K562 (cell line): ENCODE results near the gene ZNF354B. TPM values are rescaled to one million over a fixed set of nuclear protein-coding genes. Genes with fewer than 3 reads are reported as not detected.
A peak's percentile ranks its signal among the peaks of the same experiment; 100 is the strongest.

ENCODE experiments used
- BHLHE40 ChIP-seq: IDR thresholded peaks from 2 replicates; pipeline ENCODE4 v1.6.1; 2011; ENCODE audit warnings: low read length, improper control_type of control experiment
- CC2D1A ChIP-seq: fragments of 450-650 bp; IDR thresholded peaks from 2 replicates; pipeline ENCODE4 v1.6.1; 2017; ENCODE audit warnings: mild to moderate bottlenecking
- CREM ChIP-seq: IDR thresholded peaks from 2 replicates; pipeline ENCODE4 v1.6.1; 2014; ENCODE audit warnings: antibody characterized with exemption, low read depth
- CSDE1 ChIP-seq, 2 experiments: fragments of 450-650 bp; IDR thresholded peaks; 2 replicates each; pipeline ENCODE4 v1.6.1; 2016; ENCODE audit warnings: mild to moderate bottlenecking in 1 of 2
- CTBP1 ChIP-seq: fragments of 450-650 bp; IDR thresholded peaks from 2 replicates; pipeline ENCODE4 v1.6.1; 2016; ENCODE audit warnings: borderline replicate concordance
- E2F6 ChIP-seq, 2 experiments: IDR thresholded peaks; 2 replicates each; pipeline ENCODE4 v1.6.1; 2011; ENCODE audit warnings: borderline replicate concordance in 1 of 2, control low read depth in 1 of 2, low read depth in 1 of 2, low read length in 1 of 2, mild to moderate bottlenecking in 1 of 2, mixed read lengths in 1 of 2, moderate library complexity in 1 of 2; ENCODE audit not compliant: insufficient read depth in 1 of 2, insufficient read length in 1 of 2, poor library complexity in 1 of 2, severe bottlenecking in 1 of 2; ENCODE audit errors: extremely low read depth in 1 of 2
- ELF2 ChIP-seq: fragments of 250-450 bp; sonication (Bioruptor Pico); IDR thresholded peaks from 2 replicates; pipeline ENCODE4 v1.5.0; 2021; ENCODE audit warnings: mild to moderate bottlenecking
- HDAC2 ChIP-seq: fragments of 450-650 bp; IDR thresholded peaks from 2 replicates; pipeline ENCODE4 v1.6.1; 2016; ENCODE audit warnings: mild to moderate bottlenecking
- KAT7 ChIP-seq: sonication (generic); formaldehyde crosslinking; IDR thresholded peaks from 2 replicates; pipeline ENCODE4 v1.8.0; 2022; ENCODE audit warnings: missing genetic modification reagents, mild to moderate bottlenecking, borderline replicate concordance
- MBD2 ChIP-seq: sonication (generic); IDR thresholded peaks from 2 replicates; pipeline ENCODE4 v1.6.1; 2016; ENCODE audit warnings: low read depth, borderline replicate concordance
- MCM2 ChIP-seq: fragments of 450-650 bp; IDR thresholded peaks from 2 replicates; pipeline ENCODE4 v1.6.1; 2017; ENCODE audit warnings: low read depth, mild to moderate bottlenecking
- MIER1 ChIP-seq: fragments of 450-650 bp; IDR thresholded peaks from 2 replicates; pipeline ENCODE4 v1.6.1; 2016; ENCODE audit warnings: antibody characterized with exemption, mild to moderate bottlenecking, low read depth
- MTA1 ChIP-seq: fragments of 450-650 bp; IDR thresholded peaks from 2 replicates; pipeline ENCODE4 v1.6.1; 2017; ENCODE audit warnings: borderline replicate concordance
- NRF1 ChIP-seq, 2 experiments: fragments of 450-650 bp; IDR thresholded peaks in 1 of 2; conservative IDR thresholded peaks in 1 of 2; 2 replicates each; pipeline ENCODE4 v1.6.1; 2014; ENCODE audit warnings: mild to moderate bottlenecking in 2 of 2
- POLR2B ChIP-seq: fragments of 450-650 bp; IDR thresholded peaks from 2 replicates; pipeline ENCODE4 v1.6.1; 2018; ENCODE audit warnings: low read depth; ENCODE audit not compliant: partially characterized antibody
- POU5F1 ChIP-seq: fragments of 150-350 bp; IDR thresholded peaks from 2 replicates; pipeline ENCODE4 v1.6.1; 2014; ENCODE audit warnings: borderline replicate concordance, low read length, low read depth, mild to moderate bottlenecking; ENCODE audit not compliant: partially characterized antibody
- STAT5A ChIP-seq: IDR thresholded peaks from 2 replicates; pipeline ENCODE4 v1.6.1; 2012; ENCODE audit warnings: low read length, inconsistent platforms, borderline replicate concordance
- TEAD1 ChIP-seq, 2 experiments: fragments of 450-650 bp in 1 of 2; sonication (generic) in 1 of 2; formaldehyde crosslinking; IDR thresholded peaks; 2 replicates each; pipeline versions ENCODE4 v1.4.0 to v1.8.0; 2020 to 2022; ENCODE audit warnings: mild to moderate bottlenecking in 2 of 2, missing genetic modification reagents in 1 of 2
- ZBTB2 ChIP-seq: fragments of 450-650 bp; IDR thresholded peaks from 2 replicates; pipeline ENCODE4 v1.6.1; 2016; ENCODE audit warnings: antibody characterized with exemption
- ZNF24 ChIP-seq: fragments of 450-650 bp; IDR thresholded peaks from 2 replicates; pipeline ENCODE4 v1.6.1; 2016
- ZNF274 ChIP-seq: IDR thresholded peaks from 2 replicates; pipeline ENCODE4 v1.6.1; 2011; ENCODE audit warnings: low read depth, mild to moderate bottlenecking, low read length, moderate library complexity, borderline replicate concordance
- polyA plus RNA-seq, 8 experiments: library from polyadenylated mRNA; depleted of rRNA in 4 of 8; stranded (reverse) in 5 of 8; unstranded in 3 of 8; fragments of >200 nt; fragmentation: Nextera tagmentation in 2 of 8; fragmentation: Illumina TruSeq in 1 of 8; extraction: Ambion mirVana in 2 of 8; extraction: Trizol in 1 of 8; gene quantifications; 2 replicates each; pipeline versions ENCODE4 v1.2.1 to v1.2.3, GENCODE V29; 2011 to 2014; ENCODE audit warnings: inconsistent platforms in 1 of 8, missing spikeins in 1 of 8
- total RNA-seq, 7 experiments: library from RNA; depleted of rRNA in 6 of 7; stranded (reverse); fragments of >200 nt in 6 of 7; fragmentation: Illumina TruSeq in 2 of 7; extraction: Trizol in 2 of 7; gene quantifications; 2 replicates each; pipeline versions ENCODE4 v1.2.1 to v1.2.3, GENCODE V29; 2011 to 2021; ENCODE audit warnings: low replicate concordance in 1 of 7
- TF ChIP-seq, protein P1 (sequence below): fragments of 250-450 bp; sonication (Bioruptor Pico); IDR thresholded peaks from 2 replicates; pipeline ENCODE4 v1.4.0; 2020; ENCODE audit warnings: mild to moderate bottlenecking
- TF ChIP-seq, protein P2 (sequence below): fragments of 450-650 bp; IDR thresholded peaks from 2 replicates; pipeline ENCODE4 v1.6.1; 2016; ENCODE audit warnings: low read depth, mild to moderate bottlenecking, moderate library complexity
- TF ChIP-seq, protein P3 (sequence below), 2 experiments: fragments of 450-650 bp; IDR thresholded peaks; 2 replicates each; pipeline ENCODE4 v1.6.1; 2016

The ZNF354B gene
- total and polyA plus RNA-seq, 9 of the 15 experiments (the other 6 are each of a cell fraction or from before 2014, with no cell fraction given) = 1.8 to 18.3 (median 11.2) TPM

- TF ChIP-seq ZBTB2 (no peak), MBD2 (no peak), E2F6 (IDR thresholded peaks at IDR 0.05; ENCODE audit: borderline replicate concordance in 1 of 2, extremely low read depth in 1 of 2, insufficient read depth in 1 of 2, insufficient read length in 1 of 2, low read depth in 1 of 2, low read length in 1 of 2, poor library complexity in 1 of 2, severe bottlenecking in 1 of 2) (no peak), HDAC2 (0 out of 2 replicates have a peak, but pooled peaks have one; percentile 50), NRF1 (conservative IDR thresholded peaks at IDR 0.05 in 1 of 2, IDR thresholded peaks at IDR 0.05 in 1 of 2) (0 out of 4 replicates have a peak, but pooled peaks of 1 of the 2 experiments have one; percentile 9), MTA1 (no peak), POLR2B (no peak), STAT5A (no peak), CSDE1 (IDR thresholded peaks at IDR 0.05) (no peak), TEAD1 (CRISPR knock-in tag; IDR thresholded peaks at IDR 0.05) (no peak), KAT7 (CRISPR knock-in tag) (no peak), CC2D1A (no peak), POU5F1 (no peak), ELF2 (CRISPR knock-in tag) (no peak), ZNF274 (no peak), CTBP1 (peak; percentile 80; the same call in 1 of the 2 replicates), MIER1 (no peak), CREM (no peak), MCM2 (no peak), BHLHE40 (0 out of 2 replicates have a peak, but pooled peaks have one; percentile 36), ZNF24 (no peak)
- TF ChIP-seq, protein P1, sequence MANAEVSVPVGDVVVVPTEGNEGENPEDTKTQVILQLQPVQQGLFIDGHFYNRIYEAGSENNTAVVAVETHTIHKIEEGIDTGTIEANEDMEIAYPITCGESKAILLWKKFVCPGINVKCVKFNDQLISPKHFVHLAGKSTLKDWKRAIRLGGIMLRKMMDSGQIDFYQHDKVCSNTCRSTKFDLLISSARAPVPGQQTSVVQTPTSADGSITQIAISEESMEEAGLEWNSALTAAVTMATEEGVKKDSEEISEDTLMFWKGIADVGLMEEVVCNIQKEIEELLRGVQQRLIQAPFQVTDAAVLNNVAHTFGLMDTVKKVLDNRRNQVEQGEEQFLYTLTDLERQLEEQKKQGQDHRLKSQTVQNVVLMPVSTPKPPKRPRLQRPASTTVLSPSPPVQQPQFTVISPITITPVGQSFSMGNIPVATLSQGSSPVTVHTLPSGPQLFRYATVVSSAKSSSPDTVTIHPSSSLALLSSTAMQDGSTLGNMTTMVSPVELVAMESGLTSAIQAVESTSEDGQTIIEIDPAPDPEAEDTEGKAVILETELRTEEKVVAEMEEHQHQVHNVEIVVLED (CRISPR knock-in tag) = no peak
- TF ChIP-seq, protein P2, sequence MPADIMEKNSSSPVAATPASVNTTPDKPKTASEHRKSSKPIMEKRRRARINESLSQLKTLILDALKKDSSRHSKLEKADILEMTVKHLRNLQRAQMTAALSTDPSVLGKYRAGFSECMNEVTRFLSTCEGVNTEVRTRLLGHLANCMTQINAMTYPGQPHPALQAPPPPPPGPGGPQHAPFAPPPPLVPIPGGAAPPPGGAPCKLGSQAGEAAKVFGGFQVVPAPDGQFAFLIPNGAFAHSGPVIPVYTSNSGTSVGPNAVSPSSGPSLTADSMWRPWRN = no peak
- TF ChIP-seq, protein P3, sequence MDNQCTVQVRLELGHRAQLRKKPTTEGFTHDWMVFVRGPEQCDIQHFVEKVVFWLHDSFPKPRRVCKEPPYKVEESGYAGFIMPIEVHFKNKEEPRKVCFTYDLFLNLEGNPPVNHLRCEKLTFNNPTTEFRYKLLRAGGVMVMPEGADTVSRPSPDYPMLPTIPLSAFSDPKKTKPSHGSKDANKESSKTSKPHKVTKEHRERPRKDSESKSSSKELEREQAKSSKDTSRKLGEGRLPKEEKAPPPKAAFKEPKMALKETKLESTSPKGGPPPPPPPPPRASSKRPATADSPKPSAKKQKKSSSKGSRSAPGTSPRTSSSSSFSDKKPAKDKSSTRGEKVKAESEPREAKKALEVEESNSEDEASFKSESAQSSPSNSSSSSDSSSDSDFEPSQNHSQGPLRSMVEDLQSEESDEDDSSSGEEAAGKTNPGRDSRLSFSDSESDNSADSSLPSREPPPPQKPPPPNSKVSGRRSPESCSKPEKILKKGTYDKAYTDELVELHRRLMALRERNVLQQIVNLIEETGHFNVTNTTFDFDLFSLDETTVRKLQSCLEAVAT (IDR thresholded peaks at IDR 0.05) = 0 out of 4 replicates have a peak, but pooled peaks of 1 of the 2 experiments have one; percentile 29
These were observed 5.5 kb upstream of the ZNF354B start (continued) for GRCh38 chr5:178854284-178854683.
